Esophagus squamous epithelium (tissue), 5 donors: ENCODE measurements around the gene PAX9. TPM values are rescaled to one million over a fixed set of nuclear protein-coding genes. Genes with fewer than 3 reads are reported as not detected.

Experiments
- DNase-seq: peaks from one replicate; lab custom pipeline; 2025; lab: John Stamatoyannopoulos, UW
- H3K27ac ChIP-seq, 4 donors: fragments of 200-600 bp; sonication (generic); one replicate each; pipeline ENCODE4 v1.5.1; 2016 to 2019; ENCODE audit warnings: mild to moderate bottlenecking in 1 of 4
- H3K27me3 ChIP-seq, 4 donors: fragments of 200-600 bp; sonication (generic); 1 replicate in 3 of 4; 2 replicates in 1 of 4; pipeline versions ENCODE4 v1.5.1 to v1.6.0; 2017 to 2021; ENCODE audit warnings: antibody characterized with exemption in 1 of 4
- H3K36me3 ChIP-seq, 3 donors: fragments of 200-600 bp; sonication (generic); one replicate each; pipeline ENCODE4 v1.5.1; 2016 to 2019
- H3K4me1 ChIP-seq, 3 donors: fragments of 200-600 bp; sonication (generic); one replicate each; pipeline ENCODE4 v1.5.1; 2017 to 2019
- H3K4me3 ChIP-seq, 4 donors: fragments of 200-600 bp; sonication (generic); 1 replicate in 3 of 4; 2 replicates in 1 of 4; pipeline ENCODE4 v1.5.1; 2016 to 2019; ENCODE audit warnings: mild to moderate bottlenecking in 2 of 4, moderate library complexity in 1 of 4
- H3K9me3 ChIP-seq, 3 donors: fragments of 200-600 bp; sonication (generic); one replicate each; pipeline ENCODE4 v1.5.1; 2016 to 2019
- POLR2A ChIP-seq, 4 donors: fragments of 450-650 bp; IDR thresholded peaks; one replicate each; pipeline ENCODE4 v1.6.1; 2017; ENCODE audit warnings: antibody characterized with exemption in 4 of 4, mild to moderate bottlenecking in 4 of 4, moderate library complexity in 3 of 4
- WGBS, 2 donors: methylation state at CpG; one replicate each; pipeline ENCODE4 v1.1.5; 2018; 5-methylcytosine and 5-hydroxymethylcytosine counted together
- intact Hi-C: fragments of 100-400 bp; cut with DNase I; formaldehyde crosslinking; loops from one replicate; pipeline ENCODE4 v1.15.0; 2022
- total RNA-seq, 4 donors: library from RNA; depleted of rRNA; stranded (reverse); fragments of >200 nt; gene quantifications; one replicate each; pipeline ENCODE4 v1.1.0, GENCODE V29; 2016
- TF ChIP-seq, protein P1 (sequence below), 6 experiments: fragments of 450-650 bp in 4 of 6; fragments of 200-600 bp in 2 of 6; sonication (generic) in 2 of 6; IDR thresholded peaks; one replicate each; pipeline ENCODE4 v1.5.1; 2016 to 2019; ENCODE audit warnings: antibody characterized with exemption in 6 of 6, mild to moderate bottlenecking in 4 of 6, moderate library complexity in 4 of 6
- donor health status: DM: yes; HTN: yes; CAD: no.

The PAX9 gene
- total RNA-seq, 4 donors from 2014 or later = 70.1 to 152 (median 100) TPM

DNA sequence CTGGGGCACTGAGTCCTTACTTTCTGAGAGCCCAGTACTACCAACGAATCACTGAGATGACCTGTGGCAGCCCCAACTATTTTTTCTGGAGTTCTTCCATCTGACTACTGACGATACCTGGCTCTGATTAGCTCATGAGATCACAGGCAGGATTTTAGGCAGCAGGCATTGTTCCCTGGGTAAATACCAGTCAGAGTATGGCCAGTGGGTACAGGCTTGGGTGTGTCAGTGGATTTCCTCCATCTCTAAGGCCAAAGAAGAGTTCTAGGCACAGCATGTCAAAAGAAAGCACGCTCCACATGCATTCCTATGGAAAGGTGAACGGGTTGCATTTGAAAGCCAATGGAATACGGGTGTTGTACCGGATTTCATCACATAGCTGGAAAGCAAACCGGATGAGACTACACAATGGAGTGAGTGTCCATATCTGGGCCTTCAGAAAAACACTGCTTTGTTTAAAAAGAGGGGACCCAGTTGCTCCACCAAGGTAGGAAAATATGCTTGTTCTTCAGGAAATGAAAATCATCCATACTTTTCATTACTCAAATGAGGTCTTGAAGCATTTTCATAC lies 55.0 kb downstream of the PAX9 start:
- Histone ChIP-seq H3K36me3 (no peaks in the 10 kb centered on the region), H3K4me1 (peaks cover 0 to 9% (median 0%) of the 10 kb centered on the region in 3 donors), H3K27ac (no peak overlapping the region), H3K9me3 (no peaks in the 10 kb centered on the region), H3K4me3 (no peak overlapping the region), H3K27me3 (no peaks in the 10 kb centered on the region)
- 27 to 36% methylated on average over 6 to 7 of the region's 7 CpGs for WGBS, 2 donors
- DNase-seq = no peak
- TF ChIP-seq, protein P1, sequence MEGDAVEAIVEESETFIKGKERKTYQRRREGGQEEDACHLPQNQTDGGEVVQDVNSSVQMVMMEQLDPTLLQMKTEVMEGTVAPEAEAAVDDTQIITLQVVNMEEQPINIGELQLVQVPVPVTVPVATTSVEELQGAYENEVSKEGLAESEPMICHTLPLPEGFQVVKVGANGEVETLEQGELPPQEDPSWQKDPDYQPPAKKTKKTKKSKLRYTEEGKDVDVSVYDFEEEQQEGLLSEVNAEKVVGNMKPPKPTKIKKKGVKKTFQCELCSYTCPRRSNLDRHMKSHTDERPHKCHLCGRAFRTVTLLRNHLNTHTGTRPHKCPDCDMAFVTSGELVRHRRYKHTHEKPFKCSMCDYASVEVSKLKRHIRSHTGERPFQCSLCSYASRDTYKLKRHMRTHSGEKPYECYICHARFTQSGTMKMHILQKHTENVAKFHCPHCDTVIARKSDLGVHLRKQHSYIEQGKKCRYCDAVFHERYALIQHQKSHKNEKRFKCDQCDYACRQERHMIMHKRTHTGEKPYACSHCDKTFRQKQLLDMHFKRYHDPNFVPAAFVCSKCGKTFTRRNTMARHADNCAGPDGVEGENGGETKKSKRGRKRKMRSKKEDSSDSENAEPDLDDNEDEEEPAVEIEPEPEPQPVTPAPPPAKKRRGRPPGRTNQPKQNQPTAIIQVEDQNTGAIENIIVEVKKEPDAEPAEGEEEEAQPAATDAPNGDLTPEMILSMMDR (IDR thresholded peaks at IDR 0.05) = no peak
- no peak for TF ChIP-seq POLR2A (IDR thresholded peaks at IDR 0.05)
- intact Hi-C loops = no loop called here

DNA sequence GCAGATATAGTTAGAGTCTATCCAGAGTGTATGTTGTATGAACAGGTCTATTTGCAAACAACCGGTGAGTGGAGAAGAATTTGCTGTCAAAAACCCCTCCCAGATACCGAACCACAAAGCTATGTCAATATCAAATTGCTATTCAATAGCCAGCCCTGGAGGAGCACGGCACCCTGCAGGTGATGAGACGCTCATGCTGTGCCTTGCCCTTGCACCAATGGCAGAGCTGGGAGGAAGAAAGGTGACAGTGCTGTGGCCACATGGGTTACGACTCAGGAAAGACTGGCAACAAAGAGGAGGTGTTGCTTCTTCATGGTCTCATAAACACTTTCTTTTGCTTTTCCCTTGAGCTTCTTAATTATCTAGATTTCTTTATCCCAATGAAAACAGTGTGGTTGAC lies 55.7 kb downstream of the PAX9 start:
- Histone ChIP-seq H3K27me3 (no peaks in the 10 kb centered on the region), H3K4me1 (peaks cover 0 to 9% (median 0%) of the 10 kb centered on the region in 3 donors), H3K9me3 (no peaks in the 10 kb centered on the region), H3K36me3 (no peaks in the 10 kb centered on the region), H3K4me3 (no peak overlapping the region), H3K27ac (no peak overlapping the region)
- whole genome bisulfite sequencing, 2 donors = 52 to 59% methylated on average over 5 of the region's 5 CpGs
- DNase-seq = no peak
- TF ChIP-seq POLR2A (IDR thresholded peaks at IDR 0.05) = no peak
- TF ChIP-seq, protein P1 (IDR thresholded peaks at IDR 0.05) = peak in 1 of 6 experiments; percentile 5
- intact Hi-C loops = no loop called here

DNA sequence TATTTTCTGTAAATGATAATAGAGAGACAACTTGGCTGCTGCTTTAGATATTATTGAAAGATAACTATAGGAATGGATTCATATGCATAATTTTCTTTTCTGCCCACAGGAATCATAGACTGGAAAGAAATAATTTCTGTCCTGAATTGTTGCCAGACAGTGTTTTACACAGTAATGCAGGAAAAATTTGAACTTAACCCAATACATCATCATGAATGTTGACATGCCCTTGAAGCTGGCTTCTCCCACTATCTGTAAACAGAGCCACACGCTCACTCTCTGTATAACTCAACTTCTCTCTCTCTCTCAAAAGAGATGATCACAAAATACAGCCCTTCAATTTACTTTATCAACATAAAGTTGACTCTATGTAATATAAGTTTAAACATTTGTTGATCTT lies 56.6 kb downstream of the PAX9 start:
- no peaks in the 10 kb centered on the region for H3K9me3 ChIP-seq
- no peak for DNase-seq
- no peak overlapping the region for H3K4me3 ChIP-seq
- WGBS, 2 donors = 74 to 76% methylated on average over 1 of the region's 1 CpG
- peaks cover 0 to 9% (median 0%) of the 10 kb centered on the region in 3 donors for H3K4me1 ChIP-seq
- H3K27ac ChIP-seq = no peak overlapping the region
- no peaks in the 10 kb centered on the region for H3K27me3 ChIP-seq
- H3K36me3 ChIP-seq = no peaks in the 10 kb centered on the region
- intact Hi-C loops = no loop called here
- TF ChIP-seq POLR2A (IDR thresholded peaks at IDR 0.05) = no peak
- TF ChIP-seq, protein P1 (IDR thresholded peaks at IDR 0.05) = no peak

DNA sequence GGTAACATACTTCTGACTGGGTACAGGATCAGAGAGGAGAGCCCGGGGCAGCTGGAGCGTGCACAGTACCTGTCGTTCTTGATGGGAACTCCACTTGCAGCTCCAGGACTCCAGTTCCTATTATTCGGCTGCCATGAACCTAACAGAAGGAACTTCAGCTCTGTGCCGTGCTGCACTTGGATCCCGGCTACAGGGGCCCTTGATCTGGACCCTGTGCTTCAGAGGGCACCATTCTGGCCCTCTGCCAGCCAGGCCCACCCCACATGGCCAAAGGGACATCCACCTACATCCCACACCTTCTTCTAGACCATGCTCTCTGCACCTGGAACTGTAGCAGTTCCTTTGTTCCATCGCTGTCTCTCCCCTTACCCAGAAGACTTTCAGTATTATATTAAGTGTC lies 58.2 kb downstream of the PAX9 start:
- no peaks in the 10 kb centered on the region for H3K36me3 ChIP-seq
- no peak overlapping the region for H3K27ac ChIP-seq
- no peak overlapping the region for H3K4me3 ChIP-seq
- DNase-seq = no peak
- WGBS, 2 donors = 82 to 90% methylated on average over 6 to 7 of the region's 7 CpGs
- peaks cover 0 to 9% (median 0%) of the 10 kb centered on the region in 3 donors for H3K4me1 ChIP-seq
- TF ChIP-seq, protein P1 (IDR thresholded peaks at IDR 0.05) = no peak
- no peak for TF ChIP-seq POLR2A (IDR thresholded peaks at IDR 0.05)
- no peaks in the 10 kb centered on the region for H3K27me3 ChIP-seq
- H3K9me3 ChIP-seq = no peaks in the 10 kb centered on the region
- intact Hi-C loops = no loop called here

DNA sequence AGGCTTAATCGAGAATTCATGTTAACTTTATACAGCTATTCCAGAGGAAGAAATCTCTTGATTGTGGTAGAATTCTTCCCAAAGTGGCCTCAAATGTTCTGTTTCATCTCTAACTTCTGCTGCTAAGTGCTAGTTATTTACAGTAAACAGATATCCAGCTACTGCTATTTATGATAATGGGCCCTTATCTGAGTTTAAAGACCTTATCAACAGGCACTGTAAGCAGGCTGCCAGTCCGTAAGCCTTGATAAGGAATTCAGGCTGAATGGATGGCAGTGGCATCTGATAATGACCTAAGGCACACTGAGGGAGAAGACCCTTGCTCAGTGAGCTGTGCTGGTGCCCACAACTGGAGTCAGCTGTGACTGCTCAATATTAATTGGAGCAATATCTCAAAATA lies 59.0 kb downstream of the PAX9 start:
- intact Hi-C loops = no loop called here
- Histone ChIP-seq H3K9me3 (no peaks in the 10 kb centered on the region), H3K4me3 (no peak overlapping the region), H3K36me3 (no peaks in the 10 kb centered on the region), H3K27ac (no peak overlapping the region), H3K4me1 (peaks cover 0 to 9% (median 0%) of the 10 kb centered on the region in 3 donors), H3K27me3 (no peaks in the 10 kb centered on the region)
- no peak for DNase-seq
- 75 to 88% methylated on average over 2 of the region's 2 CpGs for WGBS, 2 donors
- TF ChIP-seq POLR2A (IDR thresholded peaks at IDR 0.05) = no peak
- TF ChIP-seq, protein P1 (IDR thresholded peaks at IDR 0.05) = no peak
